A549 (cell line): ENCODE data around the gene USP49.

Source experiments
- JUN ChIP-seq, 2 experiments: fragments of >200 bp; sonication (Bioruptor Twin); formaldehyde crosslinking; IDR thresholded peaks; 2 replicates in 1 of 2; 3 replicates in 1 of 2; pipeline ENCODE4 v1.6.1; 2016 to 2017
- SMC3 ChIP-seq: fragments of >200 bp; sonication (Bioruptor Twin); formaldehyde crosslinking; IDR thresholded peaks from 3 replicates; pipeline ENCODE4 v1.6.1; 2018; ENCODE audit warnings: inconsistent platforms
- SREBF2 ChIP-seq: fragments of 450-650 bp; IDR thresholded peaks from 2 replicates; pipeline ENCODE4 v1.6.1; 2014; ENCODE audit warnings: mild to moderate bottlenecking, moderate library complexity
- TF ChIP-seq, protein P1 (sequence below): fragments of >200 bp; sonication (Bioruptor Twin); formaldehyde crosslinking; IDR thresholded peaks from 3 replicates; pipeline ENCODE4 v1.5.1; 2016

GRCh38 chr6:41811095-41811494 is 84.1 kb downstream of the USP49 start:
- TF ChIP-seq, protein P1, sequence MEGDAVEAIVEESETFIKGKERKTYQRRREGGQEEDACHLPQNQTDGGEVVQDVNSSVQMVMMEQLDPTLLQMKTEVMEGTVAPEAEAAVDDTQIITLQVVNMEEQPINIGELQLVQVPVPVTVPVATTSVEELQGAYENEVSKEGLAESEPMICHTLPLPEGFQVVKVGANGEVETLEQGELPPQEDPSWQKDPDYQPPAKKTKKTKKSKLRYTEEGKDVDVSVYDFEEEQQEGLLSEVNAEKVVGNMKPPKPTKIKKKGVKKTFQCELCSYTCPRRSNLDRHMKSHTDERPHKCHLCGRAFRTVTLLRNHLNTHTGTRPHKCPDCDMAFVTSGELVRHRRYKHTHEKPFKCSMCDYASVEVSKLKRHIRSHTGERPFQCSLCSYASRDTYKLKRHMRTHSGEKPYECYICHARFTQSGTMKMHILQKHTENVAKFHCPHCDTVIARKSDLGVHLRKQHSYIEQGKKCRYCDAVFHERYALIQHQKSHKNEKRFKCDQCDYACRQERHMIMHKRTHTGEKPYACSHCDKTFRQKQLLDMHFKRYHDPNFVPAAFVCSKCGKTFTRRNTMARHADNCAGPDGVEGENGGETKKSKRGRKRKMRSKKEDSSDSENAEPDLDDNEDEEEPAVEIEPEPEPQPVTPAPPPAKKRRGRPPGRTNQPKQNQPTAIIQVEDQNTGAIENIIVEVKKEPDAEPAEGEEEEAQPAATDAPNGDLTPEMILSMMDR: no peak
- no peak for TF ChIP-seq JUN (IDR thresholded peaks at IDR 0.05)
- no peak for TF ChIP-seq SMC3
- no peak for TF ChIP-seq SREBF2
